ENCODE results near the gene CERS6. TPM values are rescaled to one million over a fixed set of nuclear protein-coding genes. Genes with fewer than 3 reads are reported as not detected.

CERS6 gene
- total and polyA plus RNA-seq, 2 experiments from 2014 or later, result 40.9 to 99.1 TPM

GRCh38 chr2:168731616-168732015, 275.5 kb downstream of the CERS6 start:
- H4K20me1 ChIP-seq (ENCODE audit: insufficient read depth, poor library complexity, severe bottlenecking), result no peaks in the 10 kb centered on the region
- no peak for DNase-seq (ENCODE audit: low spot score)
- no peaks in the 10 kb centered on the region for H3K4me1 ChIP-seq (ENCODE audit: insufficient read depth)
- no peaks in the 10 kb centered on the region for H3K36me3 ChIP-seq (replicated peaks; ENCODE audit: insufficient read depth, low read depth)
- no peaks in the 10 kb centered on the region for H3K79me2 ChIP-seq
- H3K4me3 ChIP-seq, result no peak overlapping the region
- H3K27me3 ChIP-seq, result no peaks in the 10 kb centered on the region
- H3K27ac ChIP-seq, result no peak overlapping the region
- 73% methylated on average over 3 of the region's 3 CpGs for WGBS (ENCODE audit: low lambda C conversion rate, missing lambda C conversion rate)
- no peak overlapping the region for H3K4me2 ChIP-seq
- no peaks in the 10 kb centered on the region for H3K9me3 ChIP-seq (ENCODE audit: low read depth)
- no peaks in the 10 kb centered on the region for H3K9me2 ChIP-seq (replicated peaks; ENCODE audit: insufficient read depth)
- no peak overlapping the region for H2AFZ ChIP-seq
- TF ChIP-seq EZH2phosphoT487 (IDR thresholded peaks at IDR 0.05; ENCODE audit: low read depth, severe bottlenecking, unreplicated experiment) (no peak), CTCF (IDR thresholded peaks at IDR 0.05; ENCODE audit: poor library complexity) (no peak), EZH2 (IDR thresholded peaks at IDR 0.05; ENCODE audit: borderline replicate concordance) (no peak)

- Histone ChIP-seq H3K79me2 (no peaks in the 10 kb centered on the region), H3K9me2 (replicated peaks; ENCODE audit: insufficient read depth) (no peaks in the 10 kb centered on the region), H3K4me1 (ENCODE audit: insufficient read depth) (no peaks in the 10 kb centered on the region), H3K27ac (no peak overlapping the region), H3K36me3 (replicated peaks; ENCODE audit: insufficient read depth, low read depth) (no peaks in the 10 kb centered on the region), H3K9me3 (ENCODE audit: low read depth) (no peaks in the 10 kb centered on the region), H3K27me3 (no peaks in the 10 kb centered on the region), H2AFZ (no peak overlapping the region), H3K4me3 (no peak overlapping the region), H4K20me1 (ENCODE audit: insufficient read depth, poor library complexity, severe bottlenecking) (no peaks in the 10 kb centered on the region), H3K4me2 (no peak overlapping the region)
- TF ChIP-seq EZH2phosphoT487 (IDR thresholded peaks at IDR 0.05; ENCODE audit: low read depth, severe bottlenecking, unreplicated experiment) (no peak), CTCF (IDR thresholded peaks at IDR 0.05; ENCODE audit: poor library complexity) (no peak), EZH2 (IDR thresholded peaks at IDR 0.05; ENCODE audit: borderline replicate concordance) (no peak)
- 95% methylated on average over 2 of the region's 2 CpGs for WGBS (ENCODE audit: low lambda C conversion rate, missing lambda C conversion rate)
- DNase-seq (ENCODE audit: low spot score), result no peak
These were observed 276.0 kb downstream of the CERS6 start for GRCh38 chr2:168732100-168732499.

- TF ChIP-seq EZH2 (IDR thresholded peaks at IDR 0.05; ENCODE audit: borderline replicate concordance), result no peak
- Histone ChIP-seq H4K20me1 (ENCODE audit: insufficient read depth, poor library complexity, severe bottlenecking) (no peaks in the 10 kb centered on the region), H3K4me3 (no peak overlapping the region), H3K27me3 (no peaks in the 10 kb centered on the region), H3K36me3 (replicated peaks; ENCODE audit: insufficient read depth, low read depth) (no peaks in the 10 kb centered on the region), H2AFZ (no peak overlapping the region), H3K27ac (no peak overlapping the region), H3K4me1 (ENCODE audit: insufficient read depth) (no peaks in the 10 kb centered on the region), H3K9me3 (ENCODE audit: low read depth) (no peaks in the 10 kb centered on the region), H3K79me2 (peaks cover 2% of the 10 kb centered on the region), H3K4me2 (no peak overlapping the region), H3K9me2 (replicated peaks; ENCODE audit: insufficient read depth) (no peaks in the 10 kb centered on the region)
- DNase-seq (ENCODE audit: low spot score), result no peak
These were observed 276.4 kb downstream of the CERS6 start for GRCh38 chr2:168732506-168732905.

- H3K9me2 ChIP-seq (replicated peaks; ENCODE audit: insufficient read depth), result no peaks in the 10 kb centered on the region
- no peaks in the 10 kb centered on the region for H3K27me3 ChIP-seq
- no peak overlapping the region for H3K27ac ChIP-seq
- no peak overlapping the region for H3K4me3 ChIP-seq
- no peak for DNase-seq (ENCODE audit: low spot score)
- H4K20me1 ChIP-seq (ENCODE audit: insufficient read depth, poor library complexity, severe bottlenecking), result no peaks in the 10 kb centered on the region
- H3K4me1 ChIP-seq (ENCODE audit: insufficient read depth), result no peaks in the 10 kb centered on the region
- TF ChIP-seq EZH2 (IDR thresholded peaks at IDR 0.05; ENCODE audit: borderline replicate concordance) (no peak), EZH2phosphoT487 (IDR thresholded peaks at IDR 0.05; ENCODE audit: low read depth, severe bottlenecking, unreplicated experiment) (no peak), CTCF (IDR thresholded peaks at IDR 0.05; ENCODE audit: poor library complexity) (no peak)
- no peak overlapping the region for H2AFZ ChIP-seq
- no peaks in the 10 kb centered on the region for H3K9me3 ChIP-seq (ENCODE audit: low read depth)
- H3K4me2 ChIP-seq, result no peak overlapping the region
- 96% methylated on average over 6 of the region's 6 CpGs for WGBS (ENCODE audit: low lambda C conversion rate, missing lambda C conversion rate)
- H3K36me3 ChIP-seq (replicated peaks; ENCODE audit: insufficient read depth, low read depth), result no peaks in the 10 kb centered on the region
- peaks cover 4% of the 10 kb centered on the region for H3K79me2 ChIP-seq
These were observed 278.2 kb downstream of the CERS6 start for GRCh38 chr2:168734199-168734760.
